ENCODE data around the gene GLIPR2.

DNA sequence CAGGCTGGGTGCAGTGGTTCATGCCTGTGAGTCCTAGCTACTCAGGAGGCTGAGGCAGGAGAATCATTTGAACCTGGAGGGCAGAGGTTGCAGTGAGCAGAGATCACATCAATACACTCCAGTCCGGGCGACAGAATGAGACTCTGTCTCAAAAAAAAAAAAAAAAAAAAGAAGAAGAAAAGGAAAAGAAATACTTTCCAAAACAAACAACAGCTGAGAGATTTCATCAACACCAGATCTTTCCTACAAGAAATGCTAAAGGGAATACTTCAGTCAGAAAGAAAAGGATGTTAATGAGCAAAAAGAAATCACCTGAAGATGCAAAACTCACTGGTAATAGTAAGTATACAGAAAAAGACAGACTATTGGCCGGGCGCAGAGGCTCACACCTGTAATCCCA lies 41.0 kb downstream of the GLIPR2 start:
- TF ChIP-seq, protein P1, sequence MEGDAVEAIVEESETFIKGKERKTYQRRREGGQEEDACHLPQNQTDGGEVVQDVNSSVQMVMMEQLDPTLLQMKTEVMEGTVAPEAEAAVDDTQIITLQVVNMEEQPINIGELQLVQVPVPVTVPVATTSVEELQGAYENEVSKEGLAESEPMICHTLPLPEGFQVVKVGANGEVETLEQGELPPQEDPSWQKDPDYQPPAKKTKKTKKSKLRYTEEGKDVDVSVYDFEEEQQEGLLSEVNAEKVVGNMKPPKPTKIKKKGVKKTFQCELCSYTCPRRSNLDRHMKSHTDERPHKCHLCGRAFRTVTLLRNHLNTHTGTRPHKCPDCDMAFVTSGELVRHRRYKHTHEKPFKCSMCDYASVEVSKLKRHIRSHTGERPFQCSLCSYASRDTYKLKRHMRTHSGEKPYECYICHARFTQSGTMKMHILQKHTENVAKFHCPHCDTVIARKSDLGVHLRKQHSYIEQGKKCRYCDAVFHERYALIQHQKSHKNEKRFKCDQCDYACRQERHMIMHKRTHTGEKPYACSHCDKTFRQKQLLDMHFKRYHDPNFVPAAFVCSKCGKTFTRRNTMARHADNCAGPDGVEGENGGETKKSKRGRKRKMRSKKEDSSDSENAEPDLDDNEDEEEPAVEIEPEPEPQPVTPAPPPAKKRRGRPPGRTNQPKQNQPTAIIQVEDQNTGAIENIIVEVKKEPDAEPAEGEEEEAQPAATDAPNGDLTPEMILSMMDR (IDR thresholded peaks at IDR 0.05): no peak
- TF ChIP-seq POLR2A (IDR thresholded peaks at IDR 0.05; ENCODE audit: low read depth) (no peak), EP300 (IDR thresholded peaks at IDR 0.05) (no peak), POLR2AphosphoS5 (IDR thresholded peaks at IDR 0.05) (no peak)
